GM10847 (cell line): Measurements from ENCODE around the gene LMNTD2.

Source experiments
- POLR2A ChIP-seq: IDR thresholded peaks from 2 replicates; pipeline ENCODE4 v1.6.1; 2011; ENCODE audit not compliant: insufficient read length; ENCODE audit errors: extremely low read depth

Gene LMNTD2

GRCh38 chr11:551131-551530, 9.4 kb downstream of the LMNTD2 start:
- TF ChIP-seq POLR2A: no peak

DNA sequence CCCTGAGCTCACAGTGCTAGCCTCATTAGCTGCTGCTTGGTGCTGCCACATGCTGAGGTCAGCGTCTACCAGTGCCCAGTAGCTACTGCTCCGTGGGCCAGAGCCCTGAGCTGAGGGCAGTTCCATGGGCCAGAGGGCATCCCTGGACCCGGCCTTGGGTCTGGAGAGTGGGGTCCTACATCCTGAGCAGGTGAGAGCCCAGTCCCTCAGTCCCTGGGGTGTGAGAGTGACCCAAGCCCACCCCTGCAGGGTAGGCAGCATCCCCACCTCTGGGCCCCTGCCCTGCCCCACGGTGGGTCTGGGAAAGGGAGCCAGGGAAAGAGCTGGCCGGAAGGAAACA, 9.8 kb downstream of the LMNTD2 start:
- TF ChIP-seq POLR2A: no peak

- TF ChIP-seq POLR2A: no peak
Measured at GRCh38 chr11:550021-550745, 10.4 kb downstream of the LMNTD2 start.

- TF ChIP-seq POLR2A: no peak
Measured at GRCh38 chr11:548700-549603, 11.6 kb downstream of the LMNTD2 start.

DNA sequence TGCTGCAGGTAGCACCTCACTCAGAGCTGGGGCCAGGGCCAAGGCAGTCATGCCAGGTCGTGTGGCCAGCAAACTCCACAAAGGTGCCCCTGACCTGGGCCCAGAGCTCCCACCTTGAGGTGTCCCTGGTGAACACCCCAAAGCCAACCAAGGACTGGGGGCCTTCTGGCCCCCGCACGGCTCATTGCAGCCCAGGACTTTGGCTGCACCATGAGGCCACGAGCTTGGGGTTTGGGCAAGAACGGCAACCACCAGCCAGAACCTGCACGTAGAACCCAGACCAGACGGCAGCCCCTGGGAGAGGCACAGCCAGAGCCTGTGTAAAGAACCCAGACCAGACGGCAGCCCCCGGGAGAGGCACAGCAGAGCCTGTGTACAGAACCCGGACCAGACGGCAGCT, 15.4 kb downstream of the LMNTD2 start:
- no peak for TF ChIP-seq POLR2A

- TF ChIP-seq POLR2A: no peak
Measured at GRCh38 chr11:544817-545166, 15.7 kb downstream of the LMNTD2 start.

GRCh38 chr11:541433-541885, 19.1 kb downstream of the LMNTD2 start:
- no peak for TF ChIP-seq POLR2A

DNA sequence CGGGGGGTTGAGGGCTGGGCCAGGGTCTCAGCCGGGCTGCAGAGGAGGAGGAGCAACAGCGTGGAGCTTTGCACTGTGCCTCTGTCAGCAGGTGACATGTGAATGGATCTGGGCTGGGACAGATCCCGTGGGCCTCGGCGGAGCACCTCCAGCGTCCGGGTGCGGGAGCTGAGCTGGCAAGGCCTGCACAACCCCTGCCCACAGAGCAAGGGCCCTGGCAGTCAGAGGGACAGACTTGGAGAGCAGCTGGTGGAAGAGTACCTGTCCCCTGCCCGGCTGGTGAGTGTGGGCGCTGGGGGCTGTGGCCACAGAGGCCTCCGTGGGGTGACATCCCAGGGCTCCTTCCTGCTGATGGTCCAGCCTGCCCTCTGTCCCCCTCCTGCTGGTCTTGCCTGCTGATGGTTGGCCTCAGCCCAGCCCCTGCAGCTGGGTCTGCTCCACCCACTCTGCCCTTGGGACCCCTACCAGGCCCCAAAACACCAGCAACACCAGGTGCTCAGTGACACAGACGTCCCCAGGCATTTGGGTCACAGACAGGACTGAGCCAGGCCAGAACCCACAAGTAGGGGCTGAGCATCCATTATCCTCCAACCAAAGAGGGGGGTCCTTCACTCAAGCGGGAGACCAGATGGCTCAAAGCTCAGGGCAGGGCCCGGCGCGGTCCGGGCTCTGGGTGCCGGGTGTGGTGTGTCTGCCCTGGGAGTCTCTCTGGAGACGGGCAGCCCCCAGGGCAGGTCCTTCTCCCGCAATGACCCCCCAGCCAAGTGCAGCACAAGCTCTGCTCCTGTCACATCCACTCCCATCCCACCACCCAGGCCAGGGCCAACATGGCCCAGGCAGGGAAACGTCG, 19.7 kb downstream of the LMNTD2 start:
- no peak for TF ChIP-seq POLR2A

DNA sequence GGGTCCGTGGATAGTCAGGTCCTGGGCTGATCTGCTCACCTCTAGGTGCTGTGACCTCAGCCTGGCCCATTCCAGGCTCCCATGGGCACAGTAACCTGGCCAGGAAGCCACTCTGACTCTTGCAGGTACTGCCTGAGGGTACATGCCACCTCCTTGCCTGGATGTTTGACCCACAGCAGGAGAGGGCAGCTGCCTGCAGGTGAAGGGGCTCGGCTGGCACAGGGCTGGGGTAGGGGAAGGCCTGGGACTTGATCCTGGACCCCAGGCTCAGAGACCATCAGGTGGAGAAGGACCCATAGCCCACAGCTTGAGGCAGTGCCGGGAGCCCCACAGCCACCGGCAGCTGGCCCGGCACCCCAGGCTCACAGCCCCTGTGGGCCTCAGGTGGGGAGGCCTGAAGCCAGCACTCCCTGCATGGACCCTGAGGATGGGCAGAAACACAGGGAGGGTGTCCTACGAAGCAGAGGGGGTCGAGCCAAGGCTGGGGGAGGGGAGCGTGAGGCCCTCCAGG, 20.5 kb downstream of the LMNTD2 start:
- TF ChIP-seq POLR2A: no peak

DNA sequence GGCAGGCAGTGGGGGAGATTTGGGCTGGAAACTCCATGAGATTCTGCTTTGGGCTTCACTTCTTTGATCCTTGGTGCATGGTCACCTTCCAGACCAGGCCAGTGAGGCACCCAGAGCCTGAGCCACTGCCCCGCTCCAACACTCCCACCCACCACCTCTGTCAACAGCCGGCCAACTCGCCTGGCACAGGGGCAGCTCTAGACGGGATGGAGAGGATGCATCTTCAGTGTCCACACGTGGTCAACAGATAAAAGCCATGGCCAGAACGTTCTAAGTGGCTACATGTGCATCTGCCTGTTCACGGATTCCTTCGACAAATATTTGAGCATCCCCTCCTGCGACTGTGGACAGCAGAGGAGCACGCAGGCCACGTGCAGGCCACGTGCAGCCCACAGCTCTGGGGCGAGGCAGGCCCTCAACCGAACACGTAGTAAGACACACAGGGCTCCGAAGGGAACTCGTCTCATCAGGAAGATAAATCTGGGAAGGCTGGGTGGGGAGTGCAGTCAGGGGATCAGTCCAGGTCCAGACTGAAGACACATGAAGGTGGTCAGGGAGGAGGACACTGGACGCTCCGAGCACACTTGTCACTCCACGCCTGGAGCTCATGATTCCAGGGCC, 22.0 kb downstream of the LMNTD2 start:
- TF ChIP-seq POLR2A: no peak

- TF ChIP-seq POLR2A: no peak
Measured at GRCh38 chr11:537622-538430, 22.7 kb downstream of the LMNTD2 start.

DNA sequence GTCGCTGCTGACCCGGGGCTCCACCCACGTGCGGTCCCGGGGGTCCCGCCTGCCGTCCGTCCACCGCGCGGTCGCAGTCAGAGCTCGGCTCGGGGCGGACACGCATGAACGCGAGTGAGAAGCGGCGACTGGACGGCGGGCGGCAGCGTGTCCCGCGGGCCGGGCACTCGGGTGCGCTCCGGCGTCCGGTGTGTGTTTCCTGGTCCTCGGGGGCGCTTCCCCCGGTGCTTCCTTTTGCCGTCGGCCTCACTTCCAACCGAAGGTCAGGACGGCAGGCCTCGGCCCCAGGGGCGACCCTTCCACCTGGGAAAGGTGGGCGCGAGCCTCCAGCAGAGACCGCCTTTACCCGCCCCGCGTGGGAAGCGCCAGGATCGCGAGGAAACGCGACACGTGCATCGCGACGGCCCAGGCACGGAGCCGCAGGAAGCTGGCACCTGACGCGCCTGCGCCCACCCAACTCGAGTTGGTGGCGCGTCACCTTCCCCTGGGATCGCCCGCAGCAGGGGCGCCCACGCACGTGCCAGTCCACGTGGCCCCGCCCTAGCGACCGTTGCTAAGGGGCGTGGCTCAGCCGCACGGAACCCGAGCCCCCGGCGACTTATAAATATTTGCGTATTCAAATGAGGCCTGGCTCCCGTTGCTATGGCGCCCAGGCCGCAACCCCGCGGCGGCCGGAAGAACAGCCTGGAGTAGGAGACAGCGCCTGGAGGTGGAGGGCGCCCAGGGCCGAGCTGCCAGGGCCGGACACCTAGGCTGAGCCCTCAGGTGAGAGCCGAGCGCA, 23.5 kb downstream of the LMNTD2 start, which contains the start of gene LRRC56:
TSS of gene LRRC56 (plus strand) at position 687 of the 781 bp plus-strand sequence. CDS start 3,158 bp downstream, outside the sequence.
- TF ChIP-seq POLR2A: no peak
